ENCODE results near the gene SIK1.
"Not testable (repeated sequence)": the region's sequence is repeated elsewhere in the genome, so short reads cannot be mapped to it uniquely, and the experiment has no call there.

DNA sequence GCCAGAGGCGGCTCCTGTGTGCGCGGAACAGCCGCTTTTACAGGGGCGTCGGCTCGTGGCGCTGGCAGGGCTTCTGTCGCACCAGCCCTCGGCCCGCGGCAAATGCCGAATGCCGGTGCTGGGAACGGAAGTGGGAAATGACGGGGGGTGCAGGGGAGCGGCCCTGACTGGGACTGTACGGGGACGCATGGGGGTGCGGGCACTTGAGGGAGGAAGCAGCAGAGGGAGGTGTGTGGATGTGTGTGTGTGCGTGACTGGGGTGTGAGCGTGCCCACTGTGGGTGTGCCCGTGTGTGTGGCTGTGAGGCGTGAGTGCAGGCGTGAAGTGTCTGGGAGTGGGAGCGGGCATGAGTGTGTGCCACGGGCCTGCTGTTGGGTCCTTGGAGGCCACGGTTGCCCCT is 17.6 kb upstream of the SIK1 start:
- TF ChIP-seq CTCF, POLR2A (IDR thresholded peaks at IDR 0.05): not testable (repeated sequence)

All from testis (tissue), 2 donors.